Activated CD4-positive, alpha-beta T cell treated with anti-CD3 and anti-CD28 coated beads, Interleukin-2, Interleukin-4, amounts not matched to agents 100 ng/mL and 50 ng/mL, durations not matched to agents 16 hours and 8 hours (primary cell): ENCODE measurements around the gene FBXL16.

Experiments
- DNase-seq: peaks from one replicate; pipeline ENCODE4 v3.0.0-alpha.2; 2020; ENCODE audit warnings: low spot score

Gene FBXL16

DNA sequence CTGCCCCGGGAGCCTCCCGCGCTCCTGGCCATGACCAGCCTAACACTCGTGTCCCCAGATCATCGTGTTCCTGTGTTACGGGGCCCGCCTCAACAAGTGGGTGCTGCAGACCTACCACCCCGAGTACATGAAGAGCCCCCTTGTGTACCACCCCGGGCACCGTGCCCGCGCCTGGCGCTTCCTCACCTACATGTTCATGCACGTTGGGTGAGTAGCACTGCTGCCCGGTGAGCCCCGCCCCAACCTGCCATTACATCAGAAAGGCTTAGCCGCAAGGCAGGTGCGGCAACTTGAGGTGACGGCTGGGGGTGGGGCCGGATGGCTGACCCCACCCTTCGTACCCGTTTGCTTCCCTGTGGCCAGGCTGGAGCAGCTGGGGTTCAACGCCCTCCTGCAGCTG is 28.7 kb downstream of the FBXL16 start:
- DNase-seq: no peak

DNA sequence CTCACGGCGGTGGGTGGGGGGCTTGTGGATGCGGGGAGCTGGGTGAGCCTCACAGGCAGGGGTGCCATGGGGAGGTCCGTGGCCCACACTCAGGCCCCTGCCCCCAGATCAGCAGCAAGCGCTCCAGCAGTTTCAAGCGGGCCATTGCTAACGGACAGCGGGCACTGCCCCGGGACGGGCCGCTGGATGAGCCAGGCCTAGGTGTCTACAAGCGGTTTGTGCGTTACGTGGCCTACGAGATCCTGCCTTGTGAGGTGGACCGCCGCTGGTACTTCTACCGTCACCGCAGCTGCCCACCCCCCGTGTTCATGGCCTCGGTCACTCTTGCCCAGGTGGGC is 29.1 kb downstream of the FBXL16 start:
- no peak for DNase-seq

DNA sequence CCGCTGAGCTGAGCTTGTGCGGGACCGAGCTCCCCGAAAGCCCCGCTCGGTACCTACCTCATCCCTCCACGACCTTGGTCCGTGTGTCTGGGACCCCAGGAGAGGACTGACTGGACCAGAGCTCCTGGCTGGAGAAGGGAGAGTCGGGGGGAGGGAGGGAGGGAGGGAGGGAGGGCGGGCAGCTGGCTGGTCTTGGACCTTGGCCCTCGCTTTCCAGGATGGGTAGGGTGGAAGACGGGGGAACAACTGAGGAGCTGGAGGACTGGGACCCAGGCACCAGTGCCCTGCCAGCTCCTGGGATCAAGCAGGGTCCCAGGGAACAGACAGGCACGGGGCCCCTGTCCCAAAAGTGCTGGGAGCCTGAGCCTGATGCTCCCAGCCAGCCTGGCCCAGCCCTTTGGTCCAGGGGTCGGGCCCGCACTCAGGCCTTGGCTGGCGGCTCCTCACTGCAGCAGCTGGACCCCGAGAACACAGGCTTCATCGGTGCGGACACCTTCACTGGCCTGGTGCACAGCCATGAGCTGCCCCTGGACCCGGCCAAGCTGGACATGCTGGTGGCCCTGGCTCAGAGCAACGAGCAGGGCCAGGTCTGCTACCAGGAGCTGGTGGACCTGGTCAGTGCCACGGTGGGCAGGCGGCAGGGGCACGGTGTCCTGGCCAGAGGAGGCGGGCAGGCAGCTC is 29.6 kb downstream of the FBXL16 start:
- DNase-seq: no peak

GRCh38 chr16:674968-675883 is 30.4 kb downstream of the FBXL16 start, which contains the start of gene RHBDL1:
TSS of gene RHBDL1 (plus strand) at chr16:675671. CDS start at chr16:675791, 120 bp downstream.
- DNase-seq: no peak

- no peak for DNase-seq
Measured at GRCh38 chr16:674214-674881, 31.3 kb downstream of the FBXL16 start.

- no peak for DNase-seq
Measured at GRCh38 chr16:673399-673991, 32.1 kb downstream of the FBXL16 start.

- DNase-seq: no peak
Measured at GRCh38 chr16:672851-673250, 32.8 kb downstream of the FBXL16 start.

- no peak for DNase-seq
Measured at GRCh38 chr16:672371-672770, 33.2 kb downstream of the FBXL16 start.

GRCh38 chr16:671353-672131 is 34.1 kb downstream of the FBXL16 start:
- DNase-seq: no peak

DNA sequence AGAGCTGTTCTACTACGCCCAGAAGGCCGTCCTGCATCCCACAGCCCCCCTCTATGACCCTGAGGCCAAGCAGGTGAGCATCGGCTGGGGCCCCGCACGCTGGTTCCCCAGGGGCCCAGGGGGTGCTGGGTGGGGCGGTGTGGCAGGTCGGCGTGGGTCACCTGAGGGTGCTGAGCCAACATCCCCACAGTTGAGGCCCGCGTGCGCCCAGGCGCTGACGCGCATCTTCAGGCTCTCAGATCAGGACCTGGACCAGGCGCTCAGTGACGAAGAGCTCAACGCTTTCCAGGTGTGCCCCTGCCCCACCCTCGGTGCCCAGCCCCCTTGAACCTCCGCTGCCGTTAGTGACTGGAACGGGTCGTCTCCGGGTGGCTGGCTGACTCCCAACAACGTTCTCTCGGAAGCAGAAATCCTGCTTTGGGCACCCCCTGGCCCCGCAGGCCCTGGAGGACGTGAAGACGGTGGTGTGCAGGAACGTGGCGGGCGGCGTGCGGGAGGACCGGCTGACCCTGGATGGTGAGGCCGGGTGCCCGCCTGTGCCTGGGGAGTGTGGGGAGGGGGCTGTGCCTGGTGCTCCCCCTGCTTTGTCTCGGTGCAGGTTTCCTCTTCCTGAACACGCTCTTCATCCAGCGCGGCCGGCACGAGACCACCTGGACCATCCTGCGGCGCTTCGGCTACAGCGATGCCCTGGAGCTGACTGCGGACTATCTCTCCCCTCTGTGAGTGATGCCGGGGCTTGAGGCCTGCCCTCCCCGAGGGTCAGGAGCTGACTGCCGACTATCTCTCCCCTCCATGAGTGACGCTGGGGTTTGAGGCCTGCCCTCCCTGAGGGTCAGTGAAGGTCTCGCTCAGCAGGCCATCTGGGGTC is 34.9 kb downstream of the FBXL16 start:
- DNase-seq: no peak

GRCh38 chr16:669666-670065 is 35.9 kb downstream of the FBXL16 start:
- DNase-seq: no peak

DNA sequence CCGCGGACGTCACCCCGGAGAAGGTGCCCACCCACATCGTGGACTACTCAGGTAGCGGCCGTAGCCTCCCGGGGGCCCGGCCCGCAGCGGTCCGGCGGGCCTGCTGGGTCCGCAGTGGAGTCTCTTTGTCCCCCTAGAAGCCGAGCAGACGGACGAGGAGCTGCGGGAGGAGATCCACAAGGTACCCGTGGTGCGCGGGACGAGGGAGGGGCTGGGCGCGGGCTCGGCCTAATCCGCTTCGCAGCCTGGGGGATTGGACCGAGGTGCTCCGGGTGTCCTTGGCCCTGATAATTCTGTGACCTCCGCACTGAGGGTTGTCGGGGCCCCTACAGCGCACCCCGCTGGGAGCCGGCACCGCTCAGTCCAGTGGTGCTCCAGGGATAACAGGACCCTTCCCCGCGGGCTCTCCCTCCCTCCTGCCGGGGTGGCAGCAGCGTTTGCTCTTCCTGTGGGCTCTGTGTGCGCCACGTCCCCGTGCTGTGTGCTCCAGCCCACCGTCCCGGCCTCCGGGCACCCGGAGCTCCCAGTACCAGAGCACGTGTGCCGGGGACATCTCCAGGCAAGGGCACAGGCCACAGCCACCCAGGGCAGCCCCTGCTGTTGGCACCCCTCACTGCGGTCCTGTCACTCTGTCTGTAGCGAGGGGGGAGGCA is 37.0 kb downstream of the FBXL16 start:
- DNase-seq: no peak

GRCh38 chr16:667780-668518 is 37.7 kb downstream of the FBXL16 start, which contains the start of gene RHOT2:
TSS of gene RHOT2 (plus strand) at chr16:668132. CDS start at chr16:668200, 68 bp downstream.
- DNase-seq: peak; percentile 94

DNA sequence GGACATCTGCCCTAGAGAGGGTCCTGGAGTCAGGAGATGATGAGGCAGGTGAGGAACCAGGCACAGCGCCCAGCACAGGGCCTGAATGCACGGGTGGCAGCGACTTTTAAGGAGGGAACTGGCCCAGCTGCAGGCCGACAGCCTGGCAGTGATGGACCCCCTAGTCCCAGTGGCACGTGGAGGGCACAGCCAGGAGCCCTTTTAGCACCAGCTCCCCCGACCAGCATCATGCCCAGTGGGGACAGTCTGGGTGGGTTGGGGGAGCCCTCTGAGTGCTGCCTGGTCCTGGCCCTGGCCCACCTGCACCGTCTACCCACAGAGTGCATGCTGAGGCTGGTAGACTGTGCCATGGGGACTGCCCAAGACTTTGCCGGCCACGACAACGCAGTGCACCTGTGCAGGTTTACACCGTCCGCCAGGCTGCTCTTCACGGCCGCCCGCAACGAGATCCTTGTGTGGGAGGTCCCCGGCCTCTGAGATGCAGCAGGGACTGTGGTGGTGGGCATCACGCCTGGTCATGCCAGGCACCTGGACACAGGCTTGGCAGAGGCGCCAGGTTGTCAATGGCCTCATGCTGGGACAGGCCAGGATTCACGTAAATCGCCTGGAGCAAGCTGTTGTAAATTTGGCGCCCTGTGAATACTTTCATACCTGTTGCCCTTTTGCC is 38.4 kb downstream of the FBXL16 start:
- no peak for DNase-seq

DNA sequence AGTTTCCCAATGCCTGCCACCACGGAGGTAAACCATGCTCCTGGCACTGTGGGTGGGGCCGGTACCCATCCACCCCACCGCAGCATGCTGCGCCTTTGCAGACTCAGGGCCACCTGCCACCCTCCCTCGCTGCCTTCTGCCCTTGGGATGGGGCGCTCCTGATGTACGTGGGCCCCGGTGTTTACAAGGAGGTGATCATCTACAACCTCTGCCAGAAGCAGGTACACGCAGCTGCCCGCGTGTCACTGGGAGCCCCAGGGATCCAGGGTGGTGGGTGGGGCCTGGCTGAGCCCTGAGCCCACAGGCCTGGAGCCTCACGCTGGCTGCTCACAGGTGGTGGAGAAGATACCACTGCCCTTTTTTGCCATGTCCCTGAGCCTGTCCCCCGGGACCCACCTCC is 39.0 kb downstream of the FBXL16 start:
- DNase-seq: no peak

GRCh38 chr16:662597-662996 is 43.0 kb downstream of the FBXL16 start:
- no peak for DNase-seq

DNA sequence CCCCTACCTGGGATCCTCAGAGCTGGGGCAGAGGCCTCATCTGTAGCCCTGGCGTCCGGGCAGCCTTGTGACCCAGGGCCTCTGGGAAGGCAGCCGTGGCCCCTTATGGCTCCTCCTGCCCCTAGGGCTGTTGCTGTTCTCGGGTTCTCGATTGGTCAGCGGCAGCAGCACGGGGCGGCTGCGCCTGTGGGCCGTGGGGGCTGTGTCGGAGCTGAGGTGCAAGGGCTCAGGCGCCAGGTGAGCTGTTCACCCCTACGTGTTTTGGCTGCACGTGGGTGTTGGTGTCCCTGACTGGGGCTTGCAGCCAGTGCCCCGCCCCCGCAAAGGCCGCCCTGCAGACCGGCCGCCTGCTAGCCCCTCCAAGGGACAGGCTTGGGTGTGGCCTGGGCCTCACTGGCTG is 43.5 kb downstream of the FBXL16 start:
- DNase-seq: no peak

DNA sequence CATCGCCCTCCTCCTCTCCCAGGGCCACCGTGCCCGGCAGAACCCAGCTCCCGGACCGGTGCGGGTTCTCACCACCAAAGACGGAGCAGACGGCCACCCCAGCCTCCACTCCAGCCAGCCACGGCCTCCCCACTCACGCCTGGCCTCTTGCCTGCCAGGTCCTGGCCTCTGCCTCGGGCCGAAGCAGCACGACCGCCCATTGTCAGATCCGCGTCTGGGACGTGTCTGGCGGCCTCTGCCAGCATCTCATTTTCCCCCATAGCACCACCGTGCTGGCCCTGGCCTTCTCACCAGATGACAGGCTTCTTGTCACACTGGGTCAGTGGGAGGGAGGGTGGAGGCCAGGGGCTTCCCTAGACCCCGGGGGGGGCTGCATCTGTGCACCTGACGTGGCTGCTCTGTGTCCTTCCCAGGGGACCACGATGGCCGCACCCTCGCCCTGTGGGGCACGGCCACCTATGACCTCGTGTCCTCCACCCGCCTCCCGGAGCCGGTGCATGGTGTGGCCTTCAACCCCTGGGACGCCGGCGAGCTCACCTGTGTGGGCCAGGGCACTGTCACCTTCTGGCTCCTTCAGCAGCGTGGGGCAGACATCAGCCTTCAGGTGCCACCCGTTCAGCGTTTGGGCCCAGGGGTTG is 44.3 kb downstream of the FBXL16 start:
- DNase-seq: no peak
